Activated B cell treated with CpG ODN at 0.5 μM for 24 hours (primary cell): Measurements from ENCODE around the gene SOX6. TPM values are rescaled to one million over a fixed set of nuclear protein-coding genes. Genes with fewer than 3 reads are reported as not detected.
"Not testable (repeated sequence)": the region's sequence is repeated elsewhere in the genome, so short reads cannot be mapped to it uniquely, and the experiment has no call there.

Experiments used
- ATAC-seq: fragments of 200-7000 bp; cut with Tn5 transposase; one replicate; pipeline ENCODE4 v1.10.0; 2021; ENCODE audit warnings: low read depth, mild to moderate bottlenecking, moderate library complexity
- CTCF ChIA-PET: fragments of 350-600 bp; sonication (Branson Sonifier 250); formaldehyde crosslinking; loops from one replicate; lab custom pipeline; 2021; ENCODE audit warnings: antibody characterized with exemption; lab: Charles Lee
- POLR2A ChIA-PET: fragments of 350-600 bp; sonication (Branson Sonifier 250); formaldehyde crosslinking; loops from one replicate; lab custom pipeline; 2021; ENCODE audit warnings: antibody characterized with exemption; lab: Charles Lee
- DNase-seq: peaks from one replicate; pipeline ENCODE4 v3.0.0; 2022
- H3K27ac Mint-ChIP-seq: one replicate; pipeline ENCODE4 v1.8.0; 2020; ENCODE audit warnings: mixed read lengths
- H3K27me3 Mint-ChIP-seq: one replicate; pipeline ENCODE4 v1.8.0; 2021; ENCODE audit warnings: mixed read lengths
- H3K36me3 Mint-ChIP-seq: one replicate; pipeline ENCODE4 v1.8.0; 2021; ENCODE audit warnings: low read depth, mixed read lengths
- H3K4me1 Mint-ChIP-seq: one replicate; pipeline ENCODE4 v1.8.0; 2021; ENCODE audit warnings: mixed read lengths
- H3K4me3 Mint-ChIP-seq: one replicate; pipeline ENCODE4 v1.8.0; 2020; ENCODE audit warnings: mild to moderate bottlenecking, mixed read lengths
- H3K9me3 Mint-ChIP-seq: one replicate; pipeline ENCODE4 v1.8.0; 2020; ENCODE audit warnings: mixed read lengths
- CTCF ChIP-seq: fragments of 200-600 bp; IDR thresholded peaks from one replicate; pipeline ENCODE4 v1.8.0; 2022; ENCODE audit warnings: antibody characterized with exemption, mild to moderate bottlenecking
- intact Hi-C: fragments of 100-400 bp; cut with micrococcal nuclease; formaldehyde crosslinking; loops from one replicate; pipeline ENCODE4 v1.15.1; 2024
- total RNA-seq: library from RNA; stranded (reverse); gene quantifications from 2 replicates; pipeline ENCODE4 v1.2.3, GENCODE V29; 2022

The SOX6 gene
- total RNA-seq, 1 donor from 2014 or later: not detected

- DNase-seq: no peak
- Mint-ChIP-seq H3K27ac (no peak overlapping the region), H3K9me3 (peaks cover 4% of the 10 kb centered on the region), H3K4me1 (no peaks in the 10 kb centered on the region), H3K4me3 (no peak overlapping the region), H3K36me3 (no peaks in the 10 kb centered on the region), H3K27me3 (no peaks in the 10 kb centered on the region)
- POLR2A ChIA-PET: no interaction called here
- CTCF ChIA-PET: no interaction called here
- TF ChIP-seq CTCF: no peak
- no peak for ATAC-seq
- intact Hi-C loops: no loop called here
Observed at GRCh38 chr11:15927864-15928217, 428.5 kb downstream of the SOX6 start.

GRCh38 chr11:15927196-15927863 is 429.0 kb downstream of the SOX6 start:
- POLR2A ChIA-PET: no interaction called here
- H3K4me3 Mint-ChIP-seq: no peak overlapping the region

GRCh38 chr11:15926071-15926470 is 430.3 kb downstream of the SOX6 start:
- H3K9me3 Mint-ChIP-seq: no peaks in the 10 kb centered on the region
- ChIA-PET POLR2A (no interaction called here), CTCF (no interaction called here)
- ATAC-seq (no peak), DNase-seq (no peak)
- no peaks in the 10 kb centered on the region for H3K36me3 Mint-ChIP-seq
- no peak overlapping the region for H3K27ac Mint-ChIP-seq
- no peak for TF ChIP-seq CTCF
- H3K27me3 Mint-ChIP-seq: no peaks in the 10 kb centered on the region
- intact Hi-C loops: no loop called here
- H3K4me3 Mint-ChIP-seq: no peak overlapping the region
- H3K4me1 Mint-ChIP-seq: no peaks in the 10 kb centered on the region

More at GRCh38 chr11:15927196-15927863, 429.0 kb downstream of the SOX6 start:
- CTCF ChIA-PET: no interaction called here
- Mint-ChIP-seq H3K9me3 (peaks cover 4% of the 10 kb centered on the region), H3K27me3 (no peaks in the 10 kb centered on the region), H3K4me1 (no peaks in the 10 kb centered on the region), H3K27ac (no peak overlapping the region), H3K36me3 (no peaks in the 10 kb centered on the region)
- TF ChIP-seq CTCF: no peak
- DNase-seq (no peak), ATAC-seq (no peak)
- intact Hi-C loops: no loop called here

GRCh38 chr11:15923183-15923582 is 433.2 kb downstream of the SOX6 start:
- ChIA-PET CTCF (no interaction called here), POLR2A (no interaction called here)
- no peaks in the 10 kb centered on the region for H3K27me3 Mint-ChIP-seq
- no peaks in the 10 kb centered on the region for H3K9me3 Mint-ChIP-seq
- DNase-seq (no peak), ATAC-seq (no peak)
- TF ChIP-seq CTCF: no peak
- H3K27ac Mint-ChIP-seq: no peak overlapping the region
- no peaks in the 10 kb centered on the region for H3K36me3 Mint-ChIP-seq
- H3K4me1 Mint-ChIP-seq: no peaks in the 10 kb centered on the region
- intact Hi-C loops: no loop called here
- no peak overlapping the region for H3K4me3 Mint-ChIP-seq

GRCh38 chr11:15922745-15923144 is 433.6 kb downstream of the SOX6 start:
- DNase-seq, H3K4me3 Mint-ChIP-seq, H3K27me3 Mint-ChIP-seq, ATAC-seq, CTCF ChIA-PET, POLR2A ChIA-PET, H3K27ac Mint-ChIP-seq, H3K36me3 Mint-ChIP-seq, H3K9me3 Mint-ChIP-seq, H3K4me1 Mint-ChIP-seq, intact Hi-C loops: not testable (repeated sequence)
